Measurements from ENCODE around the gene MYO3B.

GRCh38 chr2:170525566-170525900 is 347.6 kb downstream of the MYO3B start:
- no peak for TF ChIP-seq TAF1 (IDR thresholded peaks at IDR 0.05; ENCODE audit: borderline replicate concordance, insufficient read depth, low read length)
- TF ChIP-seq FOXP2 (optimal IDR thresholded peaks at IDR 0.05; ENCODE audit: borderline replicate concordance, extremely low read depth, extremely low read length, insufficient read depth): no peak
- no peak for TF ChIP-seq POLR2AphosphoS5 (IDR thresholded peaks at IDR 0.05; ENCODE audit: low read depth, low read length)
- TF ChIP-seq, protein P1, sequence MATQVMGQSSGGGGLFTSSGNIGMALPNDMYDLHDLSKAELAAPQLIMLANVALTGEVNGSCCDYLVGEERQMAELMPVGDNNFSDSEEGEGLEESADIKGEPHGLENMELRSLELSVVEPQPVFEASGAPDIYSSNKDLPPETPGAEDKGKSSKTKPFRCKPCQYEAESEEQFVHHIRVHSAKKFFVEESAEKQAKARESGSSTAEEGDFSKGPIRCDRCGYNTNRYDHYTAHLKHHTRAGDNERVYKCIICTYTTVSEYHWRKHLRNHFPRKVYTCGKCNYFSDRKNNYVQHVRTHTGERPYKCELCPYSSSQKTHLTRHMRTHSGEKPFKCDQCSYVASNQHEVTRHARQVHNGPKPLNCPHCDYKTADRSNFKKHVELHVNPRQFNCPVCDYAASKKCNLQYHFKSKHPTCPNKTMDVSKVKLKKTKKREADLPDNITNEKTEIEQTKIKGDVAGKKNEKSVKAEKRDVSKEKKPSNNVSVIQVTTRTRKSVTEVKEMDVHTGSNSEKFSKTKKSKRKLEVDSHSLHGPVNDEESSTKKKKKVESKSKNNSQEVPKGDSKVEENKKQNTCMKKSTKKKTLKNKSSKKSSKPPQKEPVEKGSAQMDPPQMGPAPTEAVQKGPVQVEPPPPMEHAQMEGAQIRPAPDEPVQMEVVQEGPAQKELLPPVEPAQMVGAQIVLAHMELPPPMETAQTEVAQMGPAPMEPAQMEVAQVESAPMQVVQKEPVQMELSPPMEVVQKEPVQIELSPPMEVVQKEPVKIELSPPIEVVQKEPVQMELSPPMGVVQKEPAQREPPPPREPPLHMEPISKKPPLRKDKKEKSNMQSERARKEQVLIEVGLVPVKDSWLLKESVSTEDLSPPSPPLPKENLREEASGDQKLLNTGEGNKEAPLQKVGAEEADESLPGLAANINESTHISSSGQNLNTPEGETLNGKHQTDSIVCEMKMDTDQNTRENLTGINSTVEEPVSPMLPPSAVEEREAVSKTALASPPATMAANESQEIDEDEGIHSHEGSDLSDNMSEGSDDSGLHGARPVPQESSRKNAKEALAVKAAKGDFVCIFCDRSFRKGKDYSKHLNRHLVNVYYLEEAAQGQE (IDR thresholded peaks at IDR 0.05; ENCODE audit: insufficient read depth in 1 of 2, low read depth in 2 of 2, low read length in 2 of 2): no peak
